Panc1 (cell line): ENCODE results near the gene SSH2. TPM values are rescaled to one million over a fixed set of nuclear protein-coding genes. Genes with fewer than 3 reads are reported as not detected.

Source experiments
- ATAC-seq: fragments of 200-7000 bp; cut with Tn5 transposase; 2 replicates; pipeline ENCODE4 v1.9.1; 2020; ENCODE audit warnings: mild to moderate bottlenecking, moderate library complexity
- BruUV-seq: library from RNA; stranded (reverse); fragments of 400-500 nt; replicated peaks from 2 replicates; lab custom pipeline; 2021; lab: Mats Ljungman, UMichigan
- CTCF ChIA-PET: fragments of 300-600 bp; sonication (Branson Sonifier 250); formaldehyde crosslinking; loops from one replicate; lab custom pipeline; 2022; ENCODE audit warnings: antibody characterized with exemption; lab: Charles Lee
- POLR2A ChIA-PET: fragments of 300-600 bp; sonication (Branson Sonifier 250); formaldehyde crosslinking; loops from one replicate; lab custom pipeline; 2022; ENCODE audit warnings: antibody characterized with exemption; lab: Charles Lee
- DNase-seq: peaks from one replicate; pipeline ENCODE4 v3.0.0-alpha.2; 2010; ENCODE audit warnings: low read depth, low spot score
- H3K27ac ChIP-seq: 2 replicates; pipeline ENCODE4 v1.5.1; 2011; ENCODE audit warnings: mild to moderate bottlenecking, low read length, inconsistent platforms
- H3K27me3 ChIP-seq: fragments of 200-500 bp; sonication (Bioruptor generic); 2 replicates; pipeline ENCODE4 v1.6.0; 2014; ENCODE audit warnings: low read length, inconsistent platforms; ENCODE audit not compliant: control insufficient read depth, insufficient read depth
- H3K36me3 ChIP-seq: fragments of 200-500 bp; sonication (Bioruptor generic); 2 replicates; pipeline ENCODE4 v1.5.1; 2014; ENCODE audit warnings: inconsistent platforms, mild to moderate bottlenecking, low read length, moderate library complexity; ENCODE audit not compliant: control insufficient read depth, insufficient read depth
- H3K4me1 ChIP-seq: 2 replicates; pipeline ENCODE4 v1.5.1; 2011; ENCODE audit warnings: inconsistent platforms, mild to moderate bottlenecking, low read length, moderate library complexity; ENCODE audit not compliant: control insufficient read depth, insufficient read depth
- H3K4me3 ChIP-seq, 2 experiments: 2 replicates each; pipeline ENCODE4 v1.5.1; 2011 to 2012; ENCODE audit warnings: low read depth in 2 of 2, low read length in 2 of 2, mild to moderate bottlenecking in 2 of 2, inconsistent platforms in 1 of 2, moderate library complexity in 1 of 2
- H3K9me3 ChIP-seq: fragments of 200-500 bp; sonication (Bioruptor generic); 2 replicates; pipeline ENCODE4 v1.5.1; 2014; ENCODE audit warnings: low read depth, mild to moderate bottlenecking, inconsistent platforms, low read length, moderate library complexity; ENCODE audit not compliant: control insufficient read depth, insufficient read depth
- POLR2AphosphoS5 ChIP-seq: IDR thresholded peaks from 2 replicates; pipeline ENCODE4 v1.6.1; 2012; ENCODE audit warnings: mild to moderate bottlenecking, low read depth, low read length, moderate library complexity
- REST ChIP-seq, 2 experiments: IDR thresholded peaks; 2 replicates each; pipeline ENCODE4 v1.6.1; 2011 to 2012; ENCODE audit warnings: low read depth in 2 of 2, control low read depth in 1 of 2, low read length in 1 of 2, mild to moderate bottlenecking in 1 of 2, moderate library complexity in 1 of 2; ENCODE audit not compliant: insufficient read depth in 1 of 2
- SIN3A ChIP-seq: IDR thresholded peaks from 2 replicates; pipeline ENCODE4 v1.6.1; 2012; ENCODE audit warnings: low read depth, mild to moderate bottlenecking, low read length, moderate library complexity, borderline replicate concordance; ENCODE audit not compliant: insufficient read depth
- TCF7L2 ChIP-seq: IDR thresholded peaks from 2 replicates; pipeline ENCODE4 v1.6.1; 2011; ENCODE audit warnings: mild to moderate bottlenecking, low read depth, low read length, inconsistent platforms
- in situ Hi-C: cut with HindIII; loops from 2 replicates; pipeline ENCODE4 v1.10.0; 2016; ENCODE audit warnings: low sequenced_read_pairs, low pct_unique_long_range_greater_than_20kb
- intact Hi-C: fragments of 100-400 bp; cut with micrococcal nuclease; formaldehyde crosslinking; loops from one replicate; pipeline ENCODE4 v1.10.0; 2022; ENCODE audit not compliant: unreplicated experiment
- total RNA-seq: library from RNA; stranded (reverse); gene quantifications from one replicate; pipeline ENCODE4 v1.2.1, GENCODE V29; 2021; ENCODE audit not compliant: unreplicated experiment
- TF ChIP-seq, protein P1 (sequence below): fragments of 450-650 bp; IDR thresholded peaks from 2 replicates; pipeline ENCODE4 v1.5.1; 2017; ENCODE audit warnings: mild to moderate bottlenecking

Gene SSH2
- total RNA-seq, 1 experiment from 2014 or later, result 30.6 TPM

- peak; percentile 2; the same call in 1 of the 2 replicates for ATAC-seq
- peak within 1 kb of the TSS; percentile 96 for H3K27ac ChIP-seq
- CTCF ChIA-PET, result interaction anchor here (1.7 to 3.0 kb wide), 3 partner anchors 12 to 223 kb away, joined by 13 to 17 read pairs (median 15); no protein-coding TSS in a partner anchor
- no TSS peak for BruUV-seq
- H3K36me3 ChIP-seq, result peaks cover 5% of the 10 kb centered on the region; the same call in 1 of the 2 replicates
- DNase-seq, result no peak
- peaks cover 74% of the 10 kb centered on the region for H3K4me1 ChIP-seq
- H3K4me3 ChIP-seq, result peak within 1 kb of the TSS; percentile 71 to 72
- in situ Hi-C loops (no loop called here), intact Hi-C loops (no loop called here)
- TF ChIP-seq SIN3A (no peak), TCF7L2 (peak; percentile 50)
- POLR2A ChIA-PET, result interaction anchor here (0.6 to 1.6 kb wide), 2 partner anchors 11 to 97 kb away, joined by 8 to 15 read pairs; no protein-coding TSS in a partner anchor
- no peaks in the 10 kb centered on the region for H3K27me3 ChIP-seq
- no peaks in the 10 kb centered on the region for H3K9me3 ChIP-seq
These were observed 337.0 kb downstream of the SSH2 start, which contains the start of gene ANKRD13B for GRCh38 chr17:29592850-29593551. TSS of gene ANKRD13B (plus strand) at chr17:29593132. CDS start at chr17:29593622, 490 bp downstream.

- Histone ChIP-seq H3K4me1 (peaks cover 72% of the 10 kb centered on the region), H3K4me3 (peak overlapping the region; percentile 43 to 58), H3K36me3 (peaks cover 5% of the 10 kb centered on the region; the same call in 1 of the 2 replicates), H3K9me3 (no peaks in the 10 kb centered on the region), H3K27me3 (no peaks in the 10 kb centered on the region), H3K27ac (peak overlapping the region; percentile 96)
- no TSS peak for BruUV-seq
- in situ Hi-C loops, result no loop called here
- POLR2A ChIA-PET, result interaction anchor here (0.6 to 1.6 kb wide), 5 partner anchors 10 to 194 kb away, joined by 3 to 15 read pairs (median 3); partner anchors contain the start of gene ABHD15
- no peak for DNase-seq
- TF ChIP-seq, protein P1, sequence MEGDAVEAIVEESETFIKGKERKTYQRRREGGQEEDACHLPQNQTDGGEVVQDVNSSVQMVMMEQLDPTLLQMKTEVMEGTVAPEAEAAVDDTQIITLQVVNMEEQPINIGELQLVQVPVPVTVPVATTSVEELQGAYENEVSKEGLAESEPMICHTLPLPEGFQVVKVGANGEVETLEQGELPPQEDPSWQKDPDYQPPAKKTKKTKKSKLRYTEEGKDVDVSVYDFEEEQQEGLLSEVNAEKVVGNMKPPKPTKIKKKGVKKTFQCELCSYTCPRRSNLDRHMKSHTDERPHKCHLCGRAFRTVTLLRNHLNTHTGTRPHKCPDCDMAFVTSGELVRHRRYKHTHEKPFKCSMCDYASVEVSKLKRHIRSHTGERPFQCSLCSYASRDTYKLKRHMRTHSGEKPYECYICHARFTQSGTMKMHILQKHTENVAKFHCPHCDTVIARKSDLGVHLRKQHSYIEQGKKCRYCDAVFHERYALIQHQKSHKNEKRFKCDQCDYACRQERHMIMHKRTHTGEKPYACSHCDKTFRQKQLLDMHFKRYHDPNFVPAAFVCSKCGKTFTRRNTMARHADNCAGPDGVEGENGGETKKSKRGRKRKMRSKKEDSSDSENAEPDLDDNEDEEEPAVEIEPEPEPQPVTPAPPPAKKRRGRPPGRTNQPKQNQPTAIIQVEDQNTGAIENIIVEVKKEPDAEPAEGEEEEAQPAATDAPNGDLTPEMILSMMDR, result peak; percentile 99
- TF ChIP-seq TCF7L2, result no peak
- no peak; the same call in 1 of the 2 replicates for TF ChIP-seq POLR2AphosphoS5
- 0 out of 2 replicates have a peak, but pooled peaks have one; percentile 69 for TF ChIP-seq SIN3A
- TF ChIP-seq REST (IDR thresholded peaks at IDR 0.05; ENCODE audit: insufficient read depth in 1 of 2, low read depth in 2 of 2, low read length in 1 of 2), result peak in 1 of 2 experiments; percentile 73; a peak in 1 of 4 replicates
- intact Hi-C loops, result no loop called here
- CTCF ChIA-PET, result interaction anchor here (0.5 to 3.0 kb wide), 9 partner anchors 11 to 414 kb away, joined by 3 to 17 read pairs (median 4); partner anchors contain the start of gene CORO6
- peak; percentile 75 for ATAC-seq
These were observed 338.1 kb downstream of the SSH2 start for GRCh38 chr17:29591737-29592608.
